ENCODE results near the gene GRIK3. TPM values are rescaled to one million over a fixed set of nuclear protein-coding genes. Genes with fewer than 3 reads are reported as not detected.
A peak's percentile ranks its signal among the peaks of the same experiment; 100 is the strongest.

The GRIK3 gene
- total RNA-seq, 1 experiment from 2014 or later = not detected

DNA sequence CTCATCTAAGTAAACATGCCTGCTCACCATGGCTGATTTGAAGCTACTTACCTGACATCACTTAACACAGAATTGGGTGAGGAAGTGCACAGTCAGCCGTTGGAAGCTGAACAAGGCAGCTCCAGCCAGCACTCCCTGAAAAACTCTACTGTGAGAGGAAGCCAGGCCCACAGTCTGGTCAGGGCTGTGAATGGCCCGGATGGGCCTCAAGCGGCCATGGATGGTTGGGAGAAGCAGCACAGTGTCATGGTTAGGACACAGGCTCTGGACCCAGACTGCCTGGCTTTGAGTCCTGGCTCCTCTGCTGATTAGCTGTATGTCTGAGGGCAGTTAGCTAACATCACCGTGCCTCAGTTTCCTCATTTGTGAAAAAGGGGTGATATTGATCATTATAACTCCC, 267.8 kb downstream of the GRIK3 start:
- DNase-seq (ENCODE audit: low read depth) = no peak

DNA sequence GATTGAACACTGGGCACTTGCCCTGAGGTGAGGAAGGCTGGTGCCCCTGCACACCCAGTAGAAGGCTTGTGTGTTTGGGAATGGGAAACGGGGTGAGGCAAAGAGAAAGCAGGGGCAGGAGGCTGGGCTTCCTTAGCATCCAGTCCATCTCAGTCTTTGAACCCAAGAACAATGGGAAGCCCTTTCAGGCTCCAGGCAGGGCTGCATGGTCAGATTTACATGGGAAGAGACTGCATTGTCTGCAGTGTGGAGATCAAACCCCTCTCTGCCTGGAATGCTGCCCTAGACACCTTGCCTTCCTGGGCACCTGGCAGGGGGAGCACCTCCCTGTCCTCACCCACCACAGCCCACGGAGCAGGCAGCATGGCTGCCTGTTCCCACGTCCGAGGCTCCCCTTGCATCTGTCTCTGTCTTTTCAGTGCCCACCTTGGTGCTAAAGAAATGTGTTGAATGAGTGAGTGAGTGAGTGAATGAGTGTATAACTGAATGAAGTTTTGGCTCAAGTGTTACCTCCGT, 268.5 kb downstream of the GRIK3 start:
- DNase-seq (ENCODE audit: low read depth) = no peak

DNA sequence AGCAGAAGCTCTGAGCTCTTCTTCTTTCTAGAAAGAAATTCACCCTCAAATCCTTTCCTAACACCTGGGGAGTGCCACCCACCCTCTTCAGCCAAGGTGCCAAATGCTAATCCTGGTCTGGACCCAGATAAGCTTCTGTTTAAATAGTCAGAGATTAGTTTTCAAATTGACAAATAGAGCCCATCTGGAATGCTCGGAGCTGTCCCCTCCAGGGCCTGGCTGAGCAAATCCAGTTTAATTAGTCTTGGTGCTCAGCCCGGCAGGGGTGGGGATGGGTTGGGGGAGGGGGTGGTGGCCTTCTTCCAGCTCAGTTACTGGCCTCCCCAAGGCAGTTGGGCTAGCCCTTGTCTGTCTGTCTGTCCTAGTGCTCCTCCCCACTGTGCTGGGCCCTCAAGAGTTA, 269.5 kb downstream of the GRIK3 start:
- DNase-seq (ENCODE audit: low read depth) = no peak

DNA sequence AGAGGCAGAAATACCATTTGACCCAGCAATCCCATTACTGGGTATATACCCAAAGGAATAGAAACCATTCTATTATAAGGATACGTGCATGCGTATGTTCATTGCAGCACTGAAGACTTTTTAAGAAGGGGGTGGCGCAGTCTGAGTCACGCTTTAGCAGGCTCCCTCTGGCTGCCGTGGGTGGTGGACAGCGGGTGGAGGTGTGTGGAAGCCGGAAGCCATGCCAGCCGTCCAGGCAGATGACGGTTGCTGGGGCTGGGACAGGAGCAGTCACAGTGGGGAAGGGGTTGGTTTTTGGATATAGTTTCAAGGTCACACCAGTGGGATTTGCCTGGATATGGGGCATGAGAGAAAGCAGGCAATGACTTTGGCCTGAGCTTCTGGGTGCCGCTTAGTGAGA, 270.5 kb downstream of the GRIK3 start:
- DNase-seq (ENCODE audit: low read depth) = no peak

DNA sequence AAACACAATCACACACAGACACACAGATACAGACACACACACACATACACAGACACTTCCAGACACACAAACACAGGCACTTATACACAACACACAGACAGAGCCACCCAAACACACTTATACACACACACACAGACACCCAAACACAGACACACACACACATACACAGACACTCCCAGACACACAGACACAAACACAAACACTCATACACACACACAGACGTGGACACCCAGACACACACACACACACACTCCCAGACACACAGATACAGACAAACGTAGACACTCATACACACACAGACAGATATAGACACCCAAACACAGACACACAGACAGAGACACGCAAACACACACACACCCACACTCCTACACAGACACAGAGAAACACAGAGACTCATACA, 272.1 kb downstream of the GRIK3 start:
- DNase-seq (ENCODE audit: low read depth) = no peak

DNA sequence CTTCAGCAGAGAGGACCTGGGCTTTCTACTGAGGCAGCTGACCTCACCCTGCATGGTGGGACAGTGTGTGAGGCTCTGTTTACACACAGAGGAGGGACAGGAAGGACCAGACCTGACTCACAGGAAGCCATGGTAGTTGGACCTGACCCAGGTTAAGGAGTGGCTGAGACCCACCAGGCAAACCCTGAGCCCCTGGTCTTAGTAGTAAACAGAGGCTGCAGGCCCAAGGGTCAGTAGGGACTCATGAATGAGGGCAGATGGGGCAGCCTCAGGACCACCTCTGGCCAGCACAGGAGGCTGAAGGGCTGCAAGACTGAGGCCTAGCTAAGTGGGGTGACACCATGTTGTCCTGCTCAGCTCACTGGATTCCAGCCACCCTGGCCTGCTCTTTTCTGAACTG, 273.2 kb downstream of the GRIK3 start:
- DNase-seq (ENCODE audit: low read depth) = no peak

DNA sequence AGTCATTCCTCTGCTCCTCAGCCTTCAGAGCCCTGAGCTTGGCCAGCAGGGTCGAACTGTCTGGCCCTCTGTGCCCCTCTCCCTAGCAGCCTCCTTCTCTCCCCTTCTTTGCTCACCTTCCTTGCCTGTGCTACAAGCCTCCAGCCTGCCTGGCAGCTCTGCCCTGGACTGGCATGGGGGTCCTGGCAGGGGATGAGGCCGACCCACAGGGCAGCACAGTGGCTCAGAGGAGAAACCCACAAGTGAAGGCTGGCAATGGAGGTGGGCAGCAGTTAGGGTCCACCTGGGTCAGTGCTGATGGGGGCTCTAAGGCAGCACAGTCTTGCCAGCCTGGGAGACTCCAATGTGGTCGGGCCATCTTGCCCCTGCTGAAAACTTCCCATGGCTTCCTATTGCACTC, 274.2 kb downstream of the GRIK3 start:
- no peak for DNase-seq (ENCODE audit: low read depth)

DNA sequence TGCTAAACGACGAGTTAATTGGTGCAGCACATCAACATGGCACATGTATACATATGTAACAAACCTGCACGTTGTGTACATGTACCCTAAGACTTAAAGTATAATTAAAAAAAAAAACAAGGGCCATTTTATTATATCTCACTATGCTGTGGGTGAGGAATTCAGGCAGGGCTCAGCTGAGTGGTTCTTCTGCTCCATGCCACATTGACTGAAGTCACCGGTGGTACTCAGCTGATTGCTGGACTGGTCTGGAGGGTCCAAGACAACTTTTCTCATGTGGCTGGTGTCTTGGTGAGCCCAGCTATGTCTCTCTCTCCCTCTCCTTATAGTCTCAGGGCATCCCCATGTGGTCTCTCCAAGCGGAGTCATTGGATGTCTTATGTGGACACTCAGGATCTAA, 275.0 kb downstream of the GRIK3 start:
- DNase-seq (ENCODE audit: low read depth) = no peak

DNA sequence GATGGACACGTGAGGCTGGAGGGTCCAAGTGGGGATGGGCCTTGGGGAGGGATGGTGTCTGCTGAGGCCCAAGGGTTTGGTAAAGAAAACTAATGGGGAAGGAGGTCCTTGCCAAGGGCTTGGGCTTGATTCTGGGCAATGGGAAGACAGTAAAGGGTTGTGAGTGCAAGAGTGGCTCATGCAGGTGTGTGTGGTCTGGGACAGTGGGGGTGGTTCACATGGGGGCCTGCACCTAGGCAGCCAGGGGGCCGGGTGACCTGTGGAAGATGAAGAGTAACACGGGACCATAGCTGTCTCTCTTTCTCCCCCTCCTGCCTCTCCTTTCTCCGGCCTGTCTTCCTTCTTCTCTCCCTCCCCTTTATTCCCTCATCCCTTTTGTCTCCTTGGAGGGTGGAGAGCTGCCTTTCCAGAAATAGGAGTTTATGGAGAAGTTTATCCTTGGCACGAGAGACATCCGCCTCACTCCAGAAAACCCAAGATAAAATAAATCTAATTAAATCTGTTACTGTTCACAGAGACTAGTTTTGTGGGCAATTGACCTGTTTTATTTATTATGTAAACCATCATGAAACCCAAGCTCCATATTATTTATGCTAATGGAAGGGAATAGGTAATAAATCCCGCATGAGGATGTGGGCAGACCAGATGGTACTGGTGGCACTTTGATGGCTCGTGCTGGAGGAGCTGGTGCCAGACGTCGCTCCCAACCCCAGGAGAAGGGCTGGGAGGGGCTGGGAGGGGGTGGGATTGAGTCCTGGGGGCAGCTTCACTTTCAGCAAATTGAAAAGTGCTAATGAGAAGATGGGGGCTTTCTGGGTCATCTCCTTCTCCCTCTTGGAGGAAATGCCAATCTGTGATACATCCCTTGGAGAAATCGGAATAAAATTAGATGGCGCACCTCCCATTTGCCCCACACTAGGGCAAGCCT, 278.7 kb downstream of the GRIK3 start:
- DNase-seq (ENCODE audit: low read depth) = no peak

DNA sequence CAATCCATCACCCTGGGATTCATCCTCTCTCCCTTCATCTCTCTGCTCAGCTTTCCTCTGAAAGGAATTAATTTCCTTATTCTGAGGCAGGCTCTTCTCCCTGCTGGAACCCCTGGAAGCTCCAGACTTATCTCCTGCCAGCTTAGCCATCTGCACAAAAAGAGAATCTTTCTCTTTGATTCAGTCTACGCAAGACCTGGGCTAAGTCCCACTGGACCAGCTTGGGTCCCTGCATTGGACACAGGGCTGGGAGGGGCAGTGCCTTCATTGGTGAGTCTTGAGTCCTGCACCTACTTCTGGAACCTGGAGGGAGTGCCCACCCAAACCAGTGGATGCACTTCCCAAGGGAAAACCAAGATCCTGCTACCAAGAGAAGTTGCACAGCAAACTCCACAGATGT, 279.9 kb downstream of the GRIK3 start:
- DNase-seq (ENCODE audit: low read depth) = no peak

DNA sequence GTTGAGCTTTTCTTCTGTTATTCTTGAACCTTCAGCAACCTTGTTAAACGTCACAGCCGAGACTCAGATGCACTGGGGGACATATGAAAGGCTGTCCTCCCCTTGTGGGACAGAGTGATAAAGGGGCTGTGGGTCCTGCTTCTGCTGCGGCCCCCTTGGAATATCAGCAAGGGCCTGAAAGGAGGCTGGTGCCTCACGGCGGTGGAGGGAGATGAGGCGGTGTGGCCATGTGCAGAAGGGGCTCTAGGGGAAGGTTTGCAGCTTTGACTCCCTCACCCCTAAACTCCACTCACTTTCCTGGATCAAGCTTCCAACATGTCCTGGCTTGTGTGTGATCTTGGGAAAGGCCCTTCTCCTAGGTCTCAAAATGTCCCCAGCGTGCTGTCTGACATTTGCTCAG, 280.9 kb downstream of the GRIK3 start:
- no peak for DNase-seq (ENCODE audit: low read depth)

DNA sequence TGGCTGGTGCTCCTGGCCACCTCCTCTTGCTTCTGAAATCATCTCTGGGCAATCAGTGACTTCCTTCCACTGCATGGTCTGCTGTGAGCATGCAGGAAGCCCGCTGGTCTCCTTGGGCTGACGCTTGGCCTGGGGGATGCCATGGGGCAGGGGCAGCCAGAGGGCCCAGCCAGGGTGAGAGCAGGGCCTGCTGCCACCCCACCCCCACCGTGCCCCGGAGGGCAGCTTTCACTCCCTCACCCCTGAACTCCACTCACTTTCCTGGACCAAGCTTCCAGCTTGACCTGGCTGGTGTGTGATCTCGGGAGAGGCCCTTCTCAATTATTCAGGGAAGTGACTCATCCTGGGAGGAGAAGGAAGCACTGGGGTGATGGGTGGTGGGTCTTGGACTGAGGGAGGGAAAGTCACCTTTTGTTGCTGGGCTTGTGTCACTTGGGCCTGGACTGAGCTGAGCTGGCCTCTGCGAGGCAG, 281.4 kb downstream of the GRIK3 start:
- DNase-seq (ENCODE audit: low read depth) = peak; percentile 3

DNA sequence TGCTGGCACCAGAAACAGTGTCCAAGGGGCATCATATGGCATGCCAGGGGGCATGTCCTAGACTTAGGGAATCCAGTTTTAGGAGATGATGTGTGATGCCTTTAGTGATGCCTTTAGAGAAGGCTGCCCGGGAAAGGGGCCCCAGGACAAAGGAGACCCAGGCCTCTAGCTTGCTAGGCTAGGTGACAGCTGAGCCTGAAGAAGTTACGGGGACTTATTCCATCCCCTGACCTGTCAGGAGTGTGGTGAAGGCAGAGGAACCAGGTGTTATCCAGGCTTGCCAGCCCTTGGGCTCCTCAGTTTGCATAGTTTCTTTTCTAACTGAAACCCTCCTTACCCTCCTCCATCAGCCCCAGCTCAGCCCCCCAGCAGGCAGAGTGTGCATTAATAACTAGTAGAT, 281.9 kb downstream of the GRIK3 start:
- no peak for DNase-seq (ENCODE audit: low read depth)

DNA sequence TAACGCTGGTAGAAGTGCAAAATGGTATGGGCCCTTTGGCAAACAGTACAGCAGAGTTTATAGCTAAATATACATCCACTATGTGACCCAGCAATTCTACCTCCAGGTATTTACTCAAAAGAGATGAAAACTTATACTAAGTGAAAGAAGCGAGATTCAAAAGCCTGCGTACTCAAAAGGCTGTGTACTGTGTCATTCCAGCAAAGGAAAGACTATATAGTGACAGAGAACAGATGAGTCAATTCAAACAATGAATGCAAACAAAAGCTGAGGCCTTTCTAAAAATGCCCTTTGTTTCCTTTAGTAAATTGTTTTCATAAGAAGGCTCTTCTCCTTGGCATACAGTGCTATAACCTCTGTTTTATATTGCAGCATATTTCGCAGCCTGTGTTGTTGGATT, 282.8 kb downstream of the GRIK3 start:
- DNase-seq (ENCODE audit: low read depth) = no peak

DNA sequence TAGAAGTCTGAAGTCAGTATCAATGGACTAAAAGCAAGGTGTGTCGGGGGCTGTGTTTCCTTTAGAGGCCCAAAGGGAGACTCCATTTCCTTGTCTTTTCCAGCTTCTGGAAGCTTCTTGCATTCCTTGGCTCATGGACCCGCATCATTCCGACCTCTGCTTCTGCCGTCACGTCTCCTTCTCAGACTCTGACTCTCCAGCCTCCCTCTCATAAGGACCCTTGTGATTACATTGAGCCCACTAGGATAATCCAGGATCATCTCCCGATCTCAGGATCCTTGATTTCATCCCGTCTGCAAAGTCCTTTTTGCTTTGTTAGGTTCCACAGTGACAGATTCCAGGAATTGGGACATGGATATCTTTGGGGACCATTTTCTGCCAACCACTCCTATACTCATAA, 285.8 kb downstream of the GRIK3 start:
- DNase-seq (ENCODE audit: low read depth) = no peak
